Panc1 (cell line): ENCODE data around the gene PTPN18. TPM values are rescaled to one million over a fixed set of nuclear protein-coding genes. Genes with fewer than 3 reads are reported as not detected.

Experiments used
- ATAC-seq: fragments of 200-7000 bp; cut with Tn5 transposase; 2 replicates; pipeline ENCODE4 v1.9.1; 2020; ENCODE audit warnings: mild to moderate bottlenecking, moderate library complexity
- BruUV-seq: library from RNA; stranded (reverse); fragments of 400-500 nt; replicated peaks from 2 replicates; lab custom pipeline; 2021; lab: Mats Ljungman, UMichigan
- CTCF ChIA-PET: fragments of 300-600 bp; sonication (Branson Sonifier 250); formaldehyde crosslinking; loops from one replicate; lab custom pipeline; 2022; ENCODE audit warnings: antibody characterized with exemption; lab: Charles Lee
- POLR2A ChIA-PET: fragments of 300-600 bp; sonication (Branson Sonifier 250); formaldehyde crosslinking; loops from one replicate; lab custom pipeline; 2022; ENCODE audit warnings: antibody characterized with exemption; lab: Charles Lee
- DNase-seq: peaks from one replicate; pipeline ENCODE4 v3.0.0-alpha.2; 2010; ENCODE audit warnings: low read depth, low spot score
- H3K27ac ChIP-seq: 2 replicates; pipeline ENCODE4 v1.5.1; 2011; ENCODE audit warnings: mild to moderate bottlenecking, low read length, inconsistent platforms
- H3K27me3 ChIP-seq: fragments of 200-500 bp; sonication (Bioruptor generic); 2 replicates; pipeline ENCODE4 v1.6.0; 2014; ENCODE audit warnings: low read length, inconsistent platforms; ENCODE audit not compliant: control insufficient read depth, insufficient read depth
- H3K36me3 ChIP-seq: fragments of 200-500 bp; sonication (Bioruptor generic); 2 replicates; pipeline ENCODE4 v1.5.1; 2014; ENCODE audit warnings: inconsistent platforms, mild to moderate bottlenecking, low read length, moderate library complexity; ENCODE audit not compliant: control insufficient read depth, insufficient read depth
- H3K4me1 ChIP-seq: 2 replicates; pipeline ENCODE4 v1.5.1; 2011; ENCODE audit warnings: inconsistent platforms, mild to moderate bottlenecking, low read length, moderate library complexity; ENCODE audit not compliant: control insufficient read depth, insufficient read depth
- H3K4me3 ChIP-seq, 2 experiments: 2 replicates each; pipeline ENCODE4 v1.5.1; 2011 to 2012; ENCODE audit warnings: low read depth in 2 of 2, low read length in 2 of 2, mild to moderate bottlenecking in 2 of 2, inconsistent platforms in 1 of 2, moderate library complexity in 1 of 2
- H3K9me3 ChIP-seq: fragments of 200-500 bp; sonication (Bioruptor generic); 2 replicates; pipeline ENCODE4 v1.5.1; 2014; ENCODE audit warnings: low read depth, mild to moderate bottlenecking, inconsistent platforms, low read length, moderate library complexity; ENCODE audit not compliant: control insufficient read depth, insufficient read depth
- CTCF ChIP-seq: fragments of 450-650 bp; IDR thresholded peaks from 2 replicates; pipeline ENCODE4 v1.5.1; 2017; ENCODE audit warnings: mild to moderate bottlenecking
- POLR2AphosphoS5 ChIP-seq: IDR thresholded peaks from 2 replicates; pipeline ENCODE4 v1.6.1; 2012; ENCODE audit warnings: mild to moderate bottlenecking, low read depth, low read length, moderate library complexity
- REST ChIP-seq, 2 experiments: IDR thresholded peaks; 2 replicates each; pipeline ENCODE4 v1.6.1; 2011 to 2012; ENCODE audit warnings: low read depth in 2 of 2, control low read depth in 1 of 2, low read length in 1 of 2, mild to moderate bottlenecking in 1 of 2, moderate library complexity in 1 of 2; ENCODE audit not compliant: insufficient read depth in 1 of 2
- SIN3A ChIP-seq: IDR thresholded peaks from 2 replicates; pipeline ENCODE4 v1.6.1; 2012; ENCODE audit warnings: low read depth, mild to moderate bottlenecking, low read length, moderate library complexity, borderline replicate concordance; ENCODE audit not compliant: insufficient read depth
- TCF7L2 ChIP-seq: IDR thresholded peaks from 2 replicates; pipeline ENCODE4 v1.6.1; 2011; ENCODE audit warnings: mild to moderate bottlenecking, low read depth, low read length, inconsistent platforms
- in situ Hi-C: cut with HindIII; loops from 2 replicates; pipeline ENCODE4 v1.10.0; 2016; ENCODE audit warnings: low sequenced_read_pairs, low pct_unique_long_range_greater_than_20kb
- intact Hi-C: fragments of 100-400 bp; cut with micrococcal nuclease; formaldehyde crosslinking; loops from one replicate; pipeline ENCODE4 v1.10.0; 2022; ENCODE audit not compliant: unreplicated experiment
- total RNA-seq: library from RNA; stranded (reverse); gene quantifications from one replicate; pipeline ENCODE4 v1.2.1, GENCODE V29; 2021; ENCODE audit not compliant: unreplicated experiment

The PTPN18 gene
- total RNA-seq, 1 experiment from 2014 or later, result 35.3 TPM

DNA sequence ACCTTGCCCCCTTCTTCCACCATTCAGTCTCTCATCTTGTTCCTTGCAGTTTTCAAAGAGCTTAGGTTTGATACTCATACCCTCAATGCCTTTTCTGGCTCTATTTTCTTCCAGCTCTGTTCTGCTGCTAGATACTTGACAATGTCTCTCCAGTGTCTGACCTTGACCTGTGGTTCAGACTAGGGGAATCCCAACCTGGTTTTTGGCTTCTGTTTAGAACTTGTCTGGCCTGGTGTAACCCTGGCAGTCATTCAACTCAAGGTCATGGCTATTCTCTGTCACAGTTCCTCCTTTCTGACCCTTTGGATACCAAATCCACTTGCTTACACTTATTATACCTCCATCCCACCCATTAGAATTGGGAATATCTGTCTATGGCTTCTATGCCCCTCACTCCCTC lies 45.0 kb upstream of the PTPN18 start:
- Histone ChIP-seq H3K4me3 (no peak overlapping the region), H3K27me3 (peaks cover 15% of the 10 kb centered on the region), H3K36me3 (no peaks in the 10 kb centered on the region), H3K9me3 (no peaks in the 10 kb centered on the region), H3K4me1 (no peaks in the 10 kb centered on the region), H3K27ac (no peak overlapping the region)
- TF ChIP-seq REST (IDR thresholded peaks at IDR 0.05; ENCODE audit: insufficient read depth in 1 of 2, low read depth in 2 of 2, low read length in 1 of 2) (no peak), SIN3A (no peak), CTCF (no peak), POLR2AphosphoS5 (no peak), TCF7L2 (no peak)
- intact Hi-C loops, result no loop called here
- in situ Hi-C loops, result no loop called here
- no peak for ATAC-seq
- DNase-seq, result no peak
- BruUV-seq, result no TSS peak
- CTCF ChIA-PET, result interaction anchor here (0.6 kb wide), 1 partner anchor 23 kb away, joined by 3 read pairs; no protein-coding TSS in a partner anchor
- POLR2A ChIA-PET, result no interaction called here

DNA sequence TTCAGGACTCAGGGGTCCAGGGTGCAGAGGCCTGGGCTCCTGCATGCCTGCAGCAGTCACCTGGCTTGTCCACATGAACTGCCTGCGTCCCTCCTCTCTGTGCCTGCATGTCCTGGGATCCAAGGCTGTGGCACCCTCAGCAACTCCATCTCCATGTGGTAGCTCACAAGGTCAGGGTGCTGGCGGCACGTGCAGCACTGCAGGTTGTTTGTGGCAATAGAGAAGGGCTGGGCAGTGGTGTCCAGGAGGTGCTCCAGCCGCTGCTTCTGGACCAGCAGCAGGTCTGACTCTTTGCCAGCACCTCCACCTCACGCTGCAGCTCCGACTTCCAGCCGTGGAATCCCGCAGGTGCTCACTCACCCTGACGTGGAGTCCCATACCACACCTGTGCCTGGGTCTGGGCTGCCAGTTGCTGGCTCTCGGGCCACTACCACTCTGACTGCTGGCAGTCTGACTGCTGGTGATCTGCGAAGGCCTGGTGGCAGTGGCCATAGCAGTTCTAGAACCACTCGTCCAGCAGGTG lies 42.0 kb upstream of the PTPN18 start:
- POLR2A ChIA-PET, result no interaction called here
- Histone ChIP-seq H3K9me3 (no peaks in the 10 kb centered on the region), H3K4me3 (no peak overlapping the region), H3K27me3 (peaks cover 6% of the 10 kb centered on the region), H3K36me3 (no peaks in the 10 kb centered on the region), H3K27ac (no peak overlapping the region), H3K4me1 (no peaks in the 10 kb centered on the region; the same call in 1 of the 2 replicates)
- CTCF ChIA-PET, result interaction anchor here (0.8 kb wide), 1 partner anchor 73 kb away, joined by 10 read pairs; no protein-coding TSS in a partner anchor
- 0 out of 2 replicates have a peak, but pooled peaks have one; percentile 23 for ATAC-seq
- no peak for TF ChIP-seq CTCF
- TF ChIP-seq SIN3A, result no peak
- TF ChIP-seq REST (IDR thresholded peaks at IDR 0.05; ENCODE audit: insufficient read depth in 1 of 2, low read depth in 2 of 2, low read length in 1 of 2), result no peak
- TF ChIP-seq TCF7L2, result no peak
- in situ Hi-C loops, result no loop called here
- BruUV-seq, result no TSS peak
- intact Hi-C loops, result no loop called here
- no peak for DNase-seq
